GM21723 (cell line): ENCODE results near the gene SCO2.

Experiments used
- ATAC-seq: cut with Tn5 transposase; IDR thresholded peaks from one replicate; pipeline ENCODE4 v1.9.1; 2021; ENCODE audit warnings: mild to moderate bottlenecking, moderate library complexity; ENCODE audit not compliant: unreplicated experiment

SCO2 gene

GRCh38 chr22:50503475-50504145, 21.8 kb downstream of the SCO2 start:
- no peak for ATAC-seq

- no peak for ATAC-seq
Measured at GRCh38 chr22:50502628-50503474, 22.5 kb downstream of the SCO2 start.

GRCh38 chr22:50502096-50502495, 23.3 kb downstream of the SCO2 start:
- no peak for ATAC-seq

DNA sequence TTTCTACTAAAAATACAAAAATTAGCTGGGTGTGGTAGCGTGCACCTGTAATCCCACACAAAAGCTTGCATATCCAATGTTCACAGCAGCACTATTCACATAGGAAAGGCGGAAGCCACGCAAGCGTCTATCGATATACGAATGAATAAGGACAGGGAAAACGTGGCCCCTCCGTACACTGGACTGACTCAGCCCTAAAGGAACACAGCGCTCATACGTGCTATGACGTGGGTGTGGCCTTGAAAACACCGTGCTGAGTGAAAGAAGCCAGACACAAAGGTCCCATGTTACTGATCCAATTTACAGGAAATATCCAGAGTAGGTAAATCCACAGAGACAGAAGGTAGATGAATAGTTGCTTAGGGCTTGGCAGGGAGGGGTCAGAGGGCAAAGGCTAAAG, 24.9 kb downstream of the SCO2 start:
- ATAC-seq = no peak

DNA sequence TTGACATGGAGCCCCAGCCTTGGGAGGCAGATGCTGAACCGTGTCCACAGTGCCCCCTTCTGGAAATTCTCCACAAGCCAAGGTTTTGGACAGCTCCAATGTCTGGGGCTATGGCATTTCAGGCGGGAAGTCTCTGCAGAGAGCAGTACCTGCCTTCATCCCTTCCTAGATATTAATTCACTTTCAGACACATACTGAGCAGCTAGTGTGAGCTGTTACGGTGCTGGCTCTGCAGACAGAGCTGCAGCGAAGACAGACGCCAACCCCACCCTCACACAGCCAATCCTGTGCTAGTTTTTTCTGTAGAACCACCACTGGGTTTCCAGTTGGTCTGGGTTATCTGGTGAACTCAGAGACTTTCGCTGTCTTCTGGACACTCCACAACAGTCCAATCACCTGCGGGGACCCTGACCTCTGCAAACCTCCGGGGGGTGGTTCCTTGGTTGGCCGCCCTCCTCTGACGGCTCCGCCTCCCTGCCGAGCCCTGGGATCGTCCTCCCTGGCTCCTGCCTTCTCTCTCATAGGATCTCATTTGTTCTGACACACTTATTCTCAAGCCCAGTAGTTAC, 27.0 kb downstream of the SCO2 start:
- no peak for ATAC-seq

GRCh38 chr22:50497093-50497492, 28.3 kb downstream of the SCO2 start:
- no peak for ATAC-seq

DNA sequence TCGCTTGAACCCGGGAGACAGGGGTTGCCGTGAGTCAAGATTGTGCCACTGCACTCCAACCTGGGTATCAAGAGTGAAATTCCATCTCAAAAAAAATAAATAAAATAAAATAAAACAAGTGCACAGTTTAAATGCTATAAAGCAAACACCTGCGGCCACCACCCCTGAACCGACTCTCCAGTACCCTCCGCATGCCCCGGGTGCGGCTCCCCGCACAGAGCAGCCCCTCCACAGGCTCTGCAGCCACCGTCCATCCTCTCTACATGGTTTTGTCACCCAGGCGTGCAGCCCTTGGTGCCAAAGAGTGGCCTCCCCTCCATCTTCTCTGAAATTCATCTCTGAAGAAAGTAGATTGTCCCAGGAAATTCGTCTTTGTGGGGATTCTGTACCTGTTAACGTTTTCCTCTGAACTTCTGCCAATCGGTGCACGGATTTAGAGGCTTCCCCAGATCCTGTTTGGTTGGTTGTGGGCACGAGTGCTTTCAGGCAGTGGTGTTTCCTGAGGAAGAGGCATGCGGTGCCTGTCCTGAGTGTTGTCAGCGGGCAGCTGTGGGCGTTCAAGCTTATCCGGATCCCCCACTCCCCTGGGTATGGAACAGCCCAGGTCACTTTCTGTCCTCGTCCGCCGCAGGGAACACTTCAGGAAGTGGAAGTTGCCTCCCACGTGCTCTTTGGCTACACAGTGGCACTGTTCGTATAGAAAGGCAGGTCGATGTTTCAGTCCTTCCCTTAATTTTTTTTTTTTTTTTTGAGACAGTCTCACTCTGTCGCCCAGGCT, 34.7 kb downstream of the SCO2 start:
- ATAC-seq = no peak

DNA sequence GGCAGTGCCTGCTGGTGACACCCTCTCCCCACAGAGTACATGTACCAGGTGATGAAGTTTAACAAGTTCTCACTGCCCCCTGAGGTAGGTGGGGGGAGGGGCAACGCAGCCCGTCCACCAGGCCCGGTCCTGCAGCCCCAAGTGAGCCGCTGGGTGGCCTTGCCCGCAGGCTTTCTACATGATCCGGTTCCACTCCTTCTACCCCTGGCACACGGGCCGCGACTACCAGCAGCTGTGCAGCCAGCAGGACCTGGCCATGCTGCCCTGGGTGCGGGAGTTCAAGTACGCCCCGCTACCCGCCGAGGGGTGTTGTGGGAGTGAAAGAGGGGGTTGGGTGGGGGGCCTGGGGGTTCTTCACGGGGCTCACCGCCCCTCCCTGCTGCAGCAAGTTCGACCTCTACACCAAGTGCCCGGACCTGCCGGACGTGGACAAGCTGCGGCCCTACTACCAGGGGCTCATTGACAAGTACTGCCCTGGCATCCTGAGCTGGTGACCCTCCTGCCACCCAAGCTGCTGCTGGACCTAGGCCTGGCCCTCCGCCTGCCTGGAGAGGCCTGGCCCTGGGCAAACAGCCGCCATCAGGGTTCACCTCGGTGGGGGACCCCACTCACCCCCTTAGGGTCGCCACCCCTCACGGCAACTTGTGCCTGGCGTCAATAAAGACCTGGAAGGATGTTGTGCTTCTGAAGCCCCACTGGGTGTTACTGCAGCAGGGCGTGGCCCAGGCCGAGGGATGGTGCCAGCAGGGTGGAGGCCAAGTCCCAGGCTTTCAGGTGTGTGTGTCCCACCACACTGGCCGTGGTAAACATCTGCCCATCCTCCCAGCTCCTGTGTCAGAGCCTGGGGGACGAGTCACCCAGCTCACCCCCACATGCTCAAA, 35.8 kb downstream of the SCO2 start:
- no peak for ATAC-seq

GRCh38 chr22:50488886-50489285, 36.5 kb downstream of the SCO2 start:
- ATAC-seq = no peak

- no peak for ATAC-seq
Measured at GRCh38 chr22:50488006-50488677, 37.3 kb downstream of the SCO2 start.

DNA sequence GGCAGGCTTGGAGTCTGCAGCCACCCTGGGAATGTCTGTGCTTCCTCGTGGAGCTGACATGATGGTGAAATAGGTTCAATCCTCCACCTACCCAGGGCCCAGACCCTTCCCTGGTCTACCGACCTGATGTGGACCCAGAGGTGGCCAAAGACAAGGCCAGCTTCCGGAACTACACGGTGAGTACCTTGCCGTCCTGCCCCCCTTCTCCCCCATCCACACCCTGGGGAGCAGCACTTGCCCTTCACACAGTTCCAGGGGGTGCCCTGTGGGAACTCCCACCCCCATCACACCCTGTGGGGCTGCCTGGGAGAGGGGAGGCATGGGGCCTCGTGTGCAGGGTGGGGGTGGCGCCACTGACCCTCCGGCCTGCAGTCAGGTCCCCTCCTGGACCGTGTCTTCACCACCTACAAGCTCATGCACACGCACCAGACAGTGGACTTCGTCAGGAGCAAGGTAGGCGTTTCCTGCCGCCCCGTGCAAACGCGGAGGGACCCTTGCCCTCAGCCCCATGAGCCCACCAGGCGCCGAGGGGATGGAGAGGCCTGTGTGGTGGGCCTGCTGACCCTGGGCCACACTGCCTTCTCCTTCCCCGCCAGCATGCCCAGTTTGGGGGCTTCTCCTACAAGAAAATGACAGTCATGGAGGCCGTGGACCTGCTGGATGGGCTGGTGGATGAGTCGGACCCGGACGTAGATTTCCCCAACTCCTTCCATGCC, 38.0 kb downstream of the SCO2 start:
- no peak for ATAC-seq

GRCh38 chr22:50486561-50487289, 38.7 kb downstream of the SCO2 start, which contains the start of gene MIOX:
Gene MIOX (plus strand): TSS chr22:50486859. CDS start chr22:50486898, 39 bp downstream.
- ATAC-seq = no peak

GRCh38 chr22:50485221-50486131, 39.9 kb downstream of the SCO2 start:
- no peak for ATAC-seq

DNA sequence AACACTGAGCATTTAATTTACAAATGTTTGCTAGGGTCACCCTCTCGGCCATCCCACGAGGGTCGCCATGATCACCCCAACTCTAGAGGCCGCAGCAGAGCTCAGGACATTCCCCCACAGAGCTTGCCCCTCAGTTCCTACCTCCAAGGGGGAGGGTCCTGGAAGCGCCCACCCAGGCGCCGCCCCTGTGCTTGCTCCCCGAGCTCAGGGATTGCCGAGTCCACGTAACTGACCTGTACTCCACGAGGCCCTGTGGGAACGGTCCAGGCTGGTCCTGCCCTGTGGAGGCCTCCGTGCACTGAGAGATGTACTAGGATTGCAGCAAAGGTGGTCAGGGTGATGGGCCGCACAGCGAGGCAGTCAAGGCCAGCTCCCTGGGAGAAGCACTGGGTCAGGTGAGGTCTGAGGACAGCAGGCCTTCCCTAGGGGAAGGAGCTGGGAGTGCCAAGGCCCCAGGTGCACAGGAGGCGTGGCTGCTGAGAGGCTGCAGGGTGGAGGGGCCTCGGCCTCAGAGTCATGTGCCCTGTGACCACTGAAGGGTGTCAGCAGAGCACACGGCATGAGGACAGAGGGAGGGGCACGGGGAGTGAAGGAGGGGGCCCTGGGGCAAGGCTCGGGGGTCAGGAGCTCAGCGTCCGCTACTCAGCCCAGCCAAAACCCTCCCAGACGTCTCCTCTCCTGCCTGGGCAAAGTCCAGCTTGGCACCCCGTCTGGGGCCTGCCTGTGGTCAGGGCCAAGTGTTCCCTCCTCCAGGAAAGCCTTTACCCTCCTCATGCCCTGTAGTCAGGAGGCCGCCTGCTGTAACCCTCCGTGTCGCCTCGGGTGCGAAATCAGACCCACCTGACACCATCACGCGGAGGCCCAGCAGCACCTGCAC, 41.2 kb downstream of the SCO2 start:
- no peak for ATAC-seq

GRCh38 chr22:50483556-50483955, 41.8 kb downstream of the SCO2 start:
- ATAC-seq = no peak

DNA sequence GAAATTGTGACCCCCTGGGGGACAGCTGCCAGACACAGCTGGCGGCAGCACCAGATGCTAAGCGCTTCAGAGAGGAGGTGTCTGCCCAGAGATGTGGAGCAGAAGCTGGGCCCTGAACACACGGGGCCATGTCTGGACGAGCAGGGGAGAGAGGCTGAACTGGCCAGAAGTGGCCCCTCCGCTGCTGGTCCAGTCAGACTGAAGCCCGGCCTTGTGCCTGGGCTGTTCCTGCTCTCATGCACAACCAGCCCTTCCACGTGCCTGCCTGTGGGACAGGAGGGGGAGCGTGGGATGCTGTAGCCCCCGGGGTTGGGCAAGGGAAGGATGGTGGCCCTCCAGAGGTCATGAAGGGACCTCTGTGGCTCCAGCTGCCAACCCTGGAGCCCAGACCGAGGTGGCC, 42.3 kb downstream of the SCO2 start:
- ATAC-seq = no peak
